Activated CD4-positive, alpha-beta T cell treated with anti-CD3 and anti-CD28 coated beads, Interleukin-2, amount 10 ng/mL, durations not matched to agents 24 days and 14 days (primary cell): ENCODE data around the gene ALB. TPM values are rescaled to one million over a fixed set of nuclear protein-coding genes. Genes with fewer than 3 reads are reported as not detected.

Experiments used
- DNase-seq: peaks from one replicate; pipeline ENCODE4 v3.0.0; 2022
- H3K27ac Mint-ChIP-seq: one replicate; pipeline ENCODE4 v1.8.0; 2022; ENCODE audit warnings: mild to moderate bottlenecking, mixed read lengths
- H3K27me3 Mint-ChIP-seq: one replicate; pipeline ENCODE4 v1.8.0; 2022; ENCODE audit warnings: mixed read lengths
- H3K36me3 Mint-ChIP-seq: one replicate; pipeline ENCODE4 v1.8.0; 2022; ENCODE audit warnings: low read depth, mild to moderate bottlenecking, mixed read lengths
- H3K4me1 Mint-ChIP-seq: one replicate; pipeline ENCODE4 v1.8.0; 2021; ENCODE audit warnings: mixed read lengths
- H3K4me3 Mint-ChIP-seq: one replicate; pipeline ENCODE4 v1.8.0; 2022; ENCODE audit warnings: mild to moderate bottlenecking, moderate library complexity, mixed read lengths
- H3K9me3 Mint-ChIP-seq: one replicate; pipeline ENCODE4 v1.8.0; 2021; ENCODE audit warnings: mixed read lengths
- intact Hi-C: fragments of 100-400 bp; cut with micrococcal nuclease; formaldehyde crosslinking; loops from one replicate; pipeline ENCODE4 v1.15.1; 2023
- total RNA-seq: library from RNA; stranded (reverse); gene quantifications from 2 replicates; pipeline ENCODE4 v1.2.3, GENCODE V29; 2022

Gene ALB
- total RNA-seq, 1 donor from 2014 or later: not detected

DNA sequence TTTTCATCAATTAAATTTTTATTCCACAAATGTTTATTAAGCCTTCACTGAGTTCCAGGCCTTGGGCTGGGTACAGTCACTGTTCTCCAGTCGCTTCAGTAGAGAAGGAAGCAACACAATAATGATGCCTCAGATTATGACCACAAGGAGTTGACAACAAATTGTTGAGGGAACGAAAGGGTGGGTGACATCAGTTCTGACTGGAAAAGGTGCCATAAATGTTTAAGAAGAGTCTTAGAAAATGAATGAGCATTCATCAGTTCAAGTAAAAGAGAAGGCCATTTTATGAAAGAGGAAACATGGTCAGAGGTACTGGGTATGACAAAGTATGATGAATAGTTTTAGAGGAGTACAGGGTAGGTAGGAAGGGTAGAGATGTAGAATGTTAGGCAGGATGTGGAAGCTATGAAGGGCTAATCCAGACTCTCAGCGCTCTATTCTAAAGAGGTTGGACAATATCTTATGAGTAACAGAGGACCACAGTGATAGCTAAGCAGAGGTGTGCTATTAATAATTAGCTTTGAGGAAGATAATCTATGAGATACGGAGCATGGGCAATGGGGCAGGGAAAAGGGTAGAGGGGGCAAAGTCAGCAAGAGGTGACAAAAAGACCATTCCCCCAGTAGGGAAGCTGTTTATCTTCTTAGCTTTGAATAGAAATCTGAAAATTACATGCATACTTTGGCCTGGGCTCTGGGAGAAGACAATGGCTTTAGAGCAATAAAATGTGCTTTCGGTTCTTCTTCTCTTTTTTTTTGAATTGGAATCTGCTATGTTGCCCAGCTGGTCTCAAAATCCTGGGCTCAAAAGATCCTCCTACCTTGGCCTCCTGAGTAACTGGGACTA is 52.3 kb downstream of the ALB start:
- intact Hi-C loops: no loop called here
- H3K4me3 Mint-ChIP-seq: no peak overlapping the region
- no peaks in the 10 kb centered on the region for H3K9me3 Mint-ChIP-seq
- no peaks in the 10 kb centered on the region for H3K4me1 Mint-ChIP-seq
- no peak overlapping the region for H3K27ac Mint-ChIP-seq
- DNase-seq: no peak
- H3K27me3 Mint-ChIP-seq: no peaks in the 10 kb centered on the region
- H3K36me3 Mint-ChIP-seq: no peaks in the 10 kb centered on the region

DNA sequence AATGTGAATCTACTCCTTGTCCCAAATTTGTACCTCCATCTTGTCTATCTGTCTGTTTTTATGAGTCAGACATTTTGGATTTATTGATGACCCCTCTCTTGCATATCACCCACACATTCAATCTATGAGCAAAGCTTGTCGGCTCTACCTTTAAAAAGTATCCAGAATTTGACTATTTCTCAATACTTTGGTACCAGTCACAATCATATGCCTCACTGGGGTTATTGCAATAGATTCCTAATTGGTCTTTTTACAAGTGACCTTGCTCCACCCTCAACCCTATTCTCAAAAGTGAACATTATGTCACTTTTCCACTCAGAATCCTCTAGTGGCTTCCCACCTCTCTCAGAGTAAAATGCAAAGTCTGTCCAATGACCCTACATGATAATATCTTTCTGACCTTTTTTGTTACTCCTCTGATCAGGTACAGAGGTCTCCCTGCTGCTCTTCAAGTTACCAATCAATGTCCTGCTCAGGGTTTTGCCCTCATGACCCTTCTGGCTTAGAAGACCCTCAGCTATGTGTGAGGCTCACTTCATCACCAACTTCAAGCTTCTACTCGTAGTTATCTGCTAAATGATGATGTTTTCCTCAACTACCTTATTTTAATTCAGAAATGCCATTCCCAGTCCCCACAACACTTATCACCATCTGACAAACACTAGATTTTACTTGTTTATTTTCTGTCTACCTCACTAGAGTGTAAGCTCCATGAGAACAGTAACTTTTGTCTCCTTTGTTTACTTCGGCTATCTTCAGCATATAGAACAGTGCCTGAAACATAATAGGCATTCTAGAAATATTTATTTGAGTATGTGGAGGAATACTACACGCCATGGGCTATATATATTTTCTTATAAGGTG is 54.3 kb downstream of the ALB start:
- H3K36me3 Mint-ChIP-seq: no peaks in the 10 kb centered on the region
- intact Hi-C loops: no loop called here
- no peak overlapping the region for H3K27ac Mint-ChIP-seq
- no peaks in the 10 kb centered on the region for H3K27me3 Mint-ChIP-seq
- no peaks in the 10 kb centered on the region for H3K4me1 Mint-ChIP-seq
- no peak for DNase-seq
- H3K9me3 Mint-ChIP-seq: no peaks in the 10 kb centered on the region
- H3K4me3 Mint-ChIP-seq: no peak overlapping the region

DNA sequence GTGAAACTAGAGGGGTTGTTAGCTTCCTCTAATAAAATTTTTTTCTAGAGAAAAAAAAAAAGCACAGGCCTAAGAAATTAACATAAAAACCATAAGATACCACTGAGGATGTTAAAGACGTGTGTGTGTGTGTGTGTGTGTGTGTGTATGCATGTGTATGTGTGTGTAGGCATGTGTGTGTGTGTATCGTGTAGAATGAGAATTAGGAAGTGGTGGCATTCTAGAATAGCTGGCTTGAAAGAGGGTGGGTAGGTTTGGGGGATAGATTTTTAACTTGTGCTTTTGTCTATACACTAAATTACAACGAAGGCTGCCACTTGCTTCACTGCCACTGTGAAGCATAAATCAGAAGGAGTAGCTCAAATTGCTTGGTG is 54.9 kb downstream of the ALB start:
- no peaks in the 10 kb centered on the region for H3K36me3 Mint-ChIP-seq
- no peak overlapping the region for H3K4me3 Mint-ChIP-seq
- no peaks in the 10 kb centered on the region for H3K4me1 Mint-ChIP-seq
- H3K27me3 Mint-ChIP-seq: no peaks in the 10 kb centered on the region
- H3K9me3 Mint-ChIP-seq: no peaks in the 10 kb centered on the region
- H3K27ac Mint-ChIP-seq: no peak overlapping the region
- intact Hi-C loops: no loop called here
- no peak for DNase-seq

DNA sequence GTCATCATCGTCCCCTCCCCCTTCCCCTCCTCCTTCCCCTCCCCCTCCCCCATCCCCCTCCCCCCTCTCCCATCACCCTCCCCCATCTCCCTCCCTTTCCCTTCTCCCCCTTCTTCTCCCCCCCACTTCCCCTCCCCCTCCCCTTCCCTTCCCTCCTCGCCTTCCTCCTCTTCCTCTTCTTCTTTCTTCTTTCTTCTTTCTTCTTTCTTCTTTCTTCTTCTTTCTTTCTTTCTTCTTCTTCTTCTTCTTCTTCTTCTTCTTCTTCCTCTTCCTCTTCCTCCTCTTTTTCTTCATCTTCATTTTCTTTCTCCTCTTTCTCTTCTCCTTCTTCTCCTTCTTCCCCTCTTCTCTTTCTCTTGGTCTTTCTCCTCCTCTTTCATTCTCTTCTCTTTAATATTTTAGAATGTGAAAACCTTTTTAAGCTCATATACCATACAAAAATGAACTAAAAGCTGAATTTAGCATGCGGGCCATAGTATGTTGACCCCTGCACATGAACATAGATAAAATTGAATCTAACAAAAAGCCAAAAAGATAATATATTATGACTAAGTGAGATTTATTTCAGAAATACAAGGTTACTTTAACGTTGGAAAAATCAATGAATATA is 56.9 kb downstream of the ALB start:
- Mint-ChIP-seq H3K9me3 (no peaks in the 10 kb centered on the region), H3K27me3 (peaks cover 4% of the 10 kb centered on the region), H3K27ac (no peak overlapping the region)

DNA sequence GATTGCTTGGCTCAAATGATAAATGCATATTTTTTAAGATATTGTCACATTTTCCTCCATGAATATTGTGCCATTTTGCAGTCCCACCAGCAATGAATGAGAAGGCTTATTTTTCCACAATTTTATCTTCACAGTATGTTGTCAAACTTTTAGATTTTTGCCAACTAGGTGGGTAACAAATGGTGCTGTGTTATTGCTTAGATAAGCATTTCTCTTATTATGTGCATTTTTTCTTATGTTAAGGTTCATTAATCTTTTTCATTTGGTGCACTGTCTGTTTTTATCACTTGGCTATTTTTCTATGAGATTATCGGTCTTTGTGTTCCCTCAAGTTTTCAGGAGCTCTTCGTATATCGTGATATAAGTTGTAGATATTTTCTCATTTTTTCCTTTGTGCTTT is 64.1 kb downstream of the ALB start:
- Mint-ChIP-seq H3K4me1 (no peaks in the 10 kb centered on the region), H3K4me3 (no peak overlapping the region), H3K9me3 (no peaks in the 10 kb centered on the region), H3K36me3 (no peaks in the 10 kb centered on the region), H3K27me3 (peaks cover 7% of the 10 kb centered on the region), H3K27ac (no peak overlapping the region)
- no peak for DNase-seq
- intact Hi-C loops: no loop called here

More for the DNA sequence above, 56.9 kb downstream of the ALB start:
- intact Hi-C loops: no loop called here
- no peak for DNase-seq
- Mint-ChIP-seq H3K36me3 (no peaks in the 10 kb centered on the region), H3K4me3 (no peak overlapping the region), H3K4me1 (no peaks in the 10 kb centered on the region)

DNA sequence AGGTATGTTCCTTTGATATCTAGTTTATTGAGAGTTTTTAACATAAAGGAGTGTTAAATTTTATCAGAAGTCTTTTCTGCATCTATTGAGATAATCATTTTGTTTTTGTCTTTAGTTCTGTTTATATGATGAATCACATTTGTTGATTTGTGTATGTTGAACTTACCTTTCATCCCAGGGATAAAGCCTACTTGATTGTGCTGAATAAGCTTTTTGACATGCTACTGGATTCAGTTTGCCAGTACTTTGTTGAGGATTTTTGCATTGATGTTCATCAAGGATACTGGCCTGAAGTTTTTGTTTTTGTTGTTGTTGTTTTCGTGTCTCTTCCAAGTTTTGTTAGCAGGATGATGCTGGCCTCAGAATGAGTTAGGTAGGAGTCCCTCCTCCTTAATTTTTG is 66.6 kb downstream of the ALB start:
- Mint-ChIP-seq H3K27me3 (peaks cover 2% of the 10 kb centered on the region), H3K4me3 (no peak overlapping the region), H3K27ac (no peak overlapping the region), H3K36me3 (no peaks in the 10 kb centered on the region), H3K9me3 (no peaks in the 10 kb centered on the region), H3K4me1 (no peaks in the 10 kb centered on the region)
- DNase-seq: no peak
- intact Hi-C loops: no loop called here

Other genes starting within 250 kb of the ALB start
- 67.4 and 76.5 TPM in 2 replicates for gene ANKRD17, start 145.5 kb upstream of the ALB start, total RNA-seq
- gene AFP, start 31.9 kb downstream of the ALB start, total RNA-seq: not detected in 2 replicates
- gene AFM, start 77.5 kb downstream of the ALB start, total RNA-seq: not detected in 2 replicates
- gene RASSF6, start 216.1 kb downstream of the ALB start, total RNA-seq: not detected in 2 replicates